ENCODE measurements around the gene PRICKLE1. TPM values are rescaled to one million over a fixed set of nuclear protein-coding genes. Genes with fewer than 3 reads are reported as not detected.
A peak's percentile ranks its signal among the peaks of the same experiment; 100 is the strongest.

PRICKLE1 gene
- total and polyA plus RNA-seq, 2 donors (not counting 1 experiment from before 2014, with no cell fraction given), result 6.3 to 21.6 TPM

DNA sequence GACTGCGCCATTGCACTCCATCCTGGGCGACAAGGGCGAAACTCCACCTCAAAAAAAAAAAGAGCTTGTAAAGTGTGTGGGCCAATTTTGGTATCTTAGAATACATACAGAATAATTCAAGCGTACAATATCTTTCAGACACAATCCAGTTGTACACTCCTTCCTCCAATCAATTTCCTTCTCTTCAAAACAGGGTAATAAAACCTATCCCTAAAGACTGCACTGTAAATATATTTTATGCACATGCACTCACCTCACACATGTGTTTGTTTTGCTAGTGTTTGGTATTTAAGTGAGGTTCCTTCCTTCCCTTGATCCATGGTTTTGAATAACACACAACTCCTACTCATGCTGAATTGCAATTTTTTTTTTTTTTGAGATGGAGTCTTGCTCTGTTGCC lies 125.9 kb downstream of the PRICKLE1 start:
- H4K20me1 ChIP-seq (ENCODE audit: control insufficient read depth, insufficient read depth, low read length, poor library complexity, severe bottlenecking), result no peaks in the 10 kb centered on the region
- H3K9ac ChIP-seq (ENCODE audit: low read length), result no peak overlapping the region
- WGBS (ENCODE audit: insufficient coverage), result no CpG with 5 or more reads among the region's 4 CpGs
- Mint-ChIP-seq H3K27ac (peak overlapping the region; percentile 50), H3K4me1 (peaks cover 32% of the 10 kb centered on the region), H3K4me3 (no peak overlapping the region), H3K9me3 (ENCODE audit: insufficient read depth) (no peaks in the 10 kb centered on the region), H3K27me3 (no peaks in the 10 kb centered on the region)
- CTCF ChIA-PET, result interaction anchor here (1.8 kb wide), 1 partner anchor 19 kb away, joined by 5 read pairs; no protein-coding TSS in a partner anchor
- peaks cover 62% of the 10 kb centered on the region for H3K79me2 ChIP-seq (ENCODE audit: control insufficient read depth, insufficient read depth, low read length)
- no peak overlapping the region for H3K4me3 ChIP-seq (ENCODE audit: control extremely low read depth in 1 of 5, extremely low read depth in 1 of 5, insufficient read depth in 1 of 5, low read depth in 2 of 5, low read length in 4 of 5)
- H3K9me3 ChIP-seq (ENCODE audit: control extremely low read depth in 1 of 3, control insufficient read depth in 2 of 3, insufficient read depth in 1 of 3, low read length in 2 of 3), result no peaks in the 10 kb centered on the region
- DNase-seq (no peak), ATAC-seq (ENCODE audit: low read depth) (no peak)
- H3K27me3 ChIP-seq (replicated peaks in 1 of 4; ENCODE audit: control extremely low read depth in 1 of 4, control insufficient read depth in 3 of 4, insufficient read depth in 4 of 4, low read length in 3 of 4), result no peaks in the 10 kb centered on the region
- TF ChIP-seq, protein P1, sequence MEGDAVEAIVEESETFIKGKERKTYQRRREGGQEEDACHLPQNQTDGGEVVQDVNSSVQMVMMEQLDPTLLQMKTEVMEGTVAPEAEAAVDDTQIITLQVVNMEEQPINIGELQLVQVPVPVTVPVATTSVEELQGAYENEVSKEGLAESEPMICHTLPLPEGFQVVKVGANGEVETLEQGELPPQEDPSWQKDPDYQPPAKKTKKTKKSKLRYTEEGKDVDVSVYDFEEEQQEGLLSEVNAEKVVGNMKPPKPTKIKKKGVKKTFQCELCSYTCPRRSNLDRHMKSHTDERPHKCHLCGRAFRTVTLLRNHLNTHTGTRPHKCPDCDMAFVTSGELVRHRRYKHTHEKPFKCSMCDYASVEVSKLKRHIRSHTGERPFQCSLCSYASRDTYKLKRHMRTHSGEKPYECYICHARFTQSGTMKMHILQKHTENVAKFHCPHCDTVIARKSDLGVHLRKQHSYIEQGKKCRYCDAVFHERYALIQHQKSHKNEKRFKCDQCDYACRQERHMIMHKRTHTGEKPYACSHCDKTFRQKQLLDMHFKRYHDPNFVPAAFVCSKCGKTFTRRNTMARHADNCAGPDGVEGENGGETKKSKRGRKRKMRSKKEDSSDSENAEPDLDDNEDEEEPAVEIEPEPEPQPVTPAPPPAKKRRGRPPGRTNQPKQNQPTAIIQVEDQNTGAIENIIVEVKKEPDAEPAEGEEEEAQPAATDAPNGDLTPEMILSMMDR (IDR thresholded peaks at IDR 0.05), result no peak
- TF ChIP-seq EZH2 (IDR thresholded peaks at IDR 0.05; ENCODE audit: borderline replicate concordance, insufficient read depth, low read depth, low read length, poor library complexity, severe bottlenecking), result no peak
- H3K4me2 ChIP-seq (replicated peaks; ENCODE audit: low read depth, low read length, poor library complexity, severe bottlenecking), result no peak overlapping the region
- POLR2A ChIA-PET, result interaction anchor here (0.5 to 0.6 kb wide), 2 partner anchors 15 to 222 kb away, joined by 3 to 4 read pairs; no protein-coding TSS in a partner anchor
- no peak overlapping the region for H3K27ac ChIP-seq (ENCODE audit: low read length in 2 of 2)
- intact Hi-C loops (cut with micrococcal nuclease), result loop anchor here (10.0 kb wide), 1 partner anchor 69 kb away; no protein-coding TSS in a partner anchor
- no peak overlapping the region for H2AFZ ChIP-seq (ENCODE audit: insufficient read depth, low read depth, low read length, poor library complexity, severe bottlenecking)
- peaks cover 19 to 29% of the 10 kb centered on the region in 2 donors for H3K4me1 ChIP-seq (ENCODE audit: control insufficient read depth in 2 of 2, insufficient read depth in 2 of 2, low read length in 2 of 2)
- peaks cover 13 to 70% of the 10 kb centered on the region in 2 experiments for H3K36me3 ChIP-seq (replicated peaks in 1 of 2; ENCODE audit: control extremely low read depth in 1 of 2, control insufficient read depth in 1 of 2, extremely low read depth in 1 of 2, insufficient read depth in 2 of 2, low read length in 1 of 2)

DNA sequence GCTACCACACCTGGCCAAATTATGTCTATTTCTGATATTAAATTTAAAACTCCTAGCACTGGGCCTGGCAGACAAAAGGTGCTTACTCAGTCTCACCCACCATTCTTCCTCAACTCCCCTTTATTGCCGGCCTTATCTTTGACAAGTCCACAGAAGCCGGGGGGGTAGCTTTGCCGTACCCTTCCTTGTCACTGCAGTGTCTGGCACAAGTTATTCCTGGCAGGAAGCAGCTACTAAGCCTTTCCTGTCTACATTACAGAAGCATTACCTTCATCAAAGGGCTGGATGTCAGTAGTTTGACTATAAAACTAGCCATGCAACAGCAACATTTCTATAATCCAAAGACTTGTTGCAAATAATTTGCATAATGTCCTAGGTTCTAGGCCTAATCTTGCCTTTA lies 127.1 kb downstream of the PRICKLE1 start:
- intact Hi-C loops (cut with micrococcal nuclease), result loop anchor here (10.0 kb wide), 1 partner anchor 68 kb away; no protein-coding TSS in a partner anchor
- ChIA-PET POLR2A (no interaction called here), CTCF (interaction anchor here (1.2 to 1.8 kb wide), 2 partner anchors 21 to 90 kb away, joined by 3 to 5 read pairs; no protein-coding TSS in a partner anchor)
- Histone ChIP-seq H4K20me1 (ENCODE audit: control insufficient read depth, insufficient read depth, low read length, poor library complexity, severe bottlenecking) (no peaks in the 10 kb centered on the region), H3K36me3 (replicated peaks in 1 of 2; ENCODE audit: control extremely low read depth in 1 of 2, control insufficient read depth in 1 of 2, extremely low read depth in 1 of 2, insufficient read depth in 2 of 2, low read length in 1 of 2) (peaks cover 17 to 80% of the 10 kb centered on the region in 2 experiments), H3K9ac (ENCODE audit: low read length) (no peak overlapping the region), H3K9me3 (ENCODE audit: control extremely low read depth in 1 of 3, control insufficient read depth in 2 of 3, insufficient read depth in 1 of 3, low read length in 2 of 3) (no peaks in the 10 kb centered on the region), H3K4me2 (replicated peaks; ENCODE audit: low read depth, low read length, poor library complexity, severe bottlenecking) (no peak overlapping the region), H3K4me1 (ENCODE audit: control insufficient read depth in 2 of 2, insufficient read depth in 2 of 2, low read length in 2 of 2) (peaks cover 7 to 24% of the 10 kb centered on the region in 2 donors), H2AFZ (ENCODE audit: insufficient read depth, low read depth, low read length, poor library complexity, severe bottlenecking) (no peak overlapping the region), H3K4me3 (ENCODE audit: control extremely low read depth in 1 of 5, extremely low read depth in 1 of 5, insufficient read depth in 1 of 5, low read depth in 2 of 5, low read length in 4 of 5) (no peak overlapping the region), H3K27ac (ENCODE audit: low read length in 2 of 2) (peak overlapping the region in 1 of 2 donors; percentile 37), H3K27me3 (replicated peaks in 1 of 4; ENCODE audit: control extremely low read depth in 1 of 4, control insufficient read depth in 3 of 4, insufficient read depth in 4 of 4, low read length in 3 of 4) (no peaks in the 10 kb centered on the region), H3K79me2 (ENCODE audit: control insufficient read depth, insufficient read depth, low read length) (peaks cover 60% of the 10 kb centered on the region)
- H3K4me1 Mint-ChIP-seq, result peaks cover 29% of the 10 kb centered on the region
- H3K9me3 Mint-ChIP-seq (ENCODE audit: insufficient read depth), result no peaks in the 10 kb centered on the region
- H3K4me3 Mint-ChIP-seq, result no peak overlapping the region
- H3K27me3 Mint-ChIP-seq, result no peaks in the 10 kb centered on the region
- WGBS (ENCODE audit: insufficient coverage), result 69% methylated on average over 3 of the region's 3 CpGs
- TF ChIP-seq, protein P1 (IDR thresholded peaks at IDR 0.05), result no peak
- TF ChIP-seq EZH2 (IDR thresholded peaks at IDR 0.05; ENCODE audit: borderline replicate concordance, insufficient read depth, low read depth, low read length, poor library complexity, severe bottlenecking), result no peak
- DNase-seq (no peak), ATAC-seq (ENCODE audit: low read depth) (no peak)
- H3K27ac Mint-ChIP-seq, result peak overlapping the region; percentile 50
